Keratinocyte (primary cell): ENCODE measurements around the gene TECPR1. TPM values are rescaled to one million over a fixed set of nuclear protein-coding genes. Genes with fewer than 3 reads are reported as not detected.

Source experiments
- DNase-seq: peaks from one replicate; pipeline ENCODE4 v3.0.0-alpha.2; 2011; ENCODE audit warnings: low read depth, missing footprints, low spot score
- FAIRE-seq: peaks from 2 replicates; lab custom pipeline; 2011; peaks lifted over from hg19 to GRCh38; lab: Jason Lieb, UNC
- H2AFZ ChIP-seq: 2 replicates; pipeline ENCODE4 v1.6.0; 2012; ENCODE audit warnings: low read length, control low read depth, inconsistent platforms; ENCODE audit not compliant: control insufficient read depth
- H3K27ac ChIP-seq: 2 replicates; pipeline ENCODE4 v1.5.1; 2011; ENCODE audit warnings: low read length; ENCODE audit not compliant: control insufficient read depth, insufficient read depth
- H3K27me3 ChIP-seq: 3 replicates; pipeline ENCODE4 v1.6.0; 2011; ENCODE audit warnings: low read length; ENCODE audit not compliant: control insufficient read depth, insufficient read depth; ENCODE audit errors: extremely low read depth
- H3K36me3 ChIP-seq, 2 experiments: 2 replicates in 1 of 2; 3 replicates in 1 of 2; pipeline ENCODE4 v1.5.1; 2011; ENCODE audit warnings: low read length in 2 of 2, mild to moderate bottlenecking in 1 of 2; ENCODE audit not compliant: control insufficient read depth in 2 of 2, insufficient read depth in 2 of 2; ENCODE audit errors: extremely low read depth in 1 of 2
- H3K4me1 ChIP-seq: 3 replicates; pipeline ENCODE4 v1.5.1; 2011; ENCODE audit warnings: low read length; ENCODE audit not compliant: control insufficient read depth, insufficient read depth; ENCODE audit errors: extremely low read depth
- H3K4me2 ChIP-seq: 3 replicates; pipeline ENCODE4 v1.6.0; 2011; ENCODE audit warnings: low read depth, low read length; ENCODE audit not compliant: control insufficient read depth, insufficient read depth; ENCODE audit errors: extremely low read depth
- H3K4me3 ChIP-seq, 3 experiments: fragments of 200-600 bp in 1 of 3; sonication (generic) in 1 of 3; 2 replicates in 2 of 3; 3 replicates in 1 of 3; pipeline ENCODE4 v1.5.1; 2011 to 2016; ENCODE audit warnings: low read length in 3 of 3, mild to moderate bottlenecking in 3 of 3, control low read depth in 2 of 3, inconsistent platforms in 1 of 3, low read depth in 1 of 3, mixed read lengths in 1 of 3, mixed run types in 1 of 3, moderate library complexity in 1 of 3; ENCODE audit not compliant: control insufficient read depth in 2 of 3, insufficient read depth in 2 of 3; ENCODE audit errors: extremely low read depth in 1 of 3
- H3K79me2 ChIP-seq: 2 replicates; pipeline ENCODE4 v1.6.0; 2012; ENCODE audit warnings: low read length; ENCODE audit not compliant: control insufficient read depth, insufficient read depth
- H3K9ac ChIP-seq: 3 replicates; pipeline ENCODE4 v1.6.0; 2011; ENCODE audit warnings: low read length; ENCODE audit not compliant: control insufficient read depth, insufficient read depth; ENCODE audit errors: extremely low read depth
- H3K9me1 ChIP-seq: 3 replicates; pipeline ENCODE4 v1.6.0; 2011; ENCODE audit warnings: low read length; ENCODE audit not compliant: control insufficient read depth, insufficient read depth; ENCODE audit errors: extremely low read depth
- H3K9me3 ChIP-seq: 2 replicates; pipeline ENCODE4 v1.5.1; 2012; ENCODE audit warnings: low read depth, low read length; ENCODE audit not compliant: control insufficient read depth
- H4K20me1 ChIP-seq: 3 replicates; pipeline ENCODE4 v1.6.0; 2011; ENCODE audit warnings: low read length; ENCODE audit not compliant: control insufficient read depth, insufficient read depth; ENCODE audit errors: extremely low read depth
- EZH2 ChIP-seq: IDR thresholded peaks from one replicate; pipeline ENCODE4 v1.6.1; 2012; ENCODE audit warnings: inconsistent platforms, mild to moderate bottlenecking, low read length, moderate library complexity
- dilution Hi-C: fragments of 300-500 bp; cut with MboI; formaldehyde crosslinking; loops from one replicate; pipeline ENCODE4 v1.7.0; 2020; ENCODE audit warnings: low sequenced_read_pairs; ENCODE audit not compliant: extremely low pct_ligation_motif_present
- polyA plus RNA-seq, 5 experiments: library from polyadenylated mRNA; depleted of rRNA in 3 of 5; stranded (reverse) in 3 of 5; stranded (forward) in 1 of 5; unstranded in 1 of 5; fragments of >200 nt; gene quantifications; 1 replicate in 1 of 5; 2 replicates in 3 of 5; 3 replicates in 1 of 5; pipeline versions ENCODE4 v1.2.1 to v1.2.3, GENCODE V29; 2011 to 2012; ENCODE audit warnings: missing spikeins in 2 of 5, low read depth in 1 of 5, low replicate concordance in 1 of 5
- TF ChIP-seq, protein P1 (sequence below), 3 experiments: IDR thresholded peaks in 1 of 3; conservative IDR thresholded peaks in 1 of 3; optimal IDR thresholded peaks in 1 of 3; 2 replicates in 2 of 3; 3 replicates in 1 of 3; pipeline versions ENCODE3 to v1.5.1; 2011; ENCODE audit warnings: low read length in 3 of 3, mild to moderate bottlenecking in 3 of 3, moderate library complexity in 2 of 3, control low read depth in 1 of 3, inconsistent platforms in 1 of 3; ENCODE audit not compliant: insufficient read depth in 2 of 3; ENCODE audit errors: extremely low read depth in 1 of 3

Gene TECPR1
- polyA plus RNA-seq, 1 donor (not counting 4 experiments of a cell fraction or from before 2014, with no cell fraction given), result 2.4 TPM

DNA sequence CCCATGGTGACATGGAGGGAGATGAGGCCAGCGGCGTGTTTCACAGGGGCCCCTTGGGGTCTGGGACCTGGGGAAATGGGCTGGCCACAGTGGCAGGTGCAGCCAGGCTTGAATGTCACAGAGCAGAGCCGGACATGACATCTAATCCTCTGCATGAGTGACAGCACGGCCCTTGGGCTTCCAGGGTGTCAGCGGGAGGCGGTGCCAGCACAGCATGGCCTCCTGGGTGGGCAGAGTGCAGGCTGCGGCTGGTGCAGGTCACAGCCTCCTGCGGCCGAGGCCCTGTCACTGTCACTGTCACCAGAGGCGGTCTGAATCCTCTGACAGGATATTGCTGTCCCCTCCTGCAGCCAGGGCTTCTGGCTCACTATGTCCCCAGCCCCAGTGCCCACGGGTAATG lies 22.6 kb downstream of the TECPR1 start:
- no peaks in the 10 kb centered on the region for H3K4me1 ChIP-seq
- no peak overlapping the region for H3K4me3 ChIP-seq
- no peak overlapping the region for H2AFZ ChIP-seq
- H3K9me3 ChIP-seq, result no peaks in the 10 kb centered on the region
- no peak overlapping the region for H3K9ac ChIP-seq
- H3K4me2 ChIP-seq, result no peak overlapping the region
- no peak for DNase-seq
- no peaks in the 10 kb centered on the region for H3K79me2 ChIP-seq
- H3K9me1 ChIP-seq, result no peaks in the 10 kb centered on the region
- no peaks in the 10 kb centered on the region for H4K20me1 ChIP-seq
- peaks cover 0 to 2% of the 10 kb centered on the region in 2 experiments for H3K36me3 ChIP-seq
- TF ChIP-seq, protein P1, sequence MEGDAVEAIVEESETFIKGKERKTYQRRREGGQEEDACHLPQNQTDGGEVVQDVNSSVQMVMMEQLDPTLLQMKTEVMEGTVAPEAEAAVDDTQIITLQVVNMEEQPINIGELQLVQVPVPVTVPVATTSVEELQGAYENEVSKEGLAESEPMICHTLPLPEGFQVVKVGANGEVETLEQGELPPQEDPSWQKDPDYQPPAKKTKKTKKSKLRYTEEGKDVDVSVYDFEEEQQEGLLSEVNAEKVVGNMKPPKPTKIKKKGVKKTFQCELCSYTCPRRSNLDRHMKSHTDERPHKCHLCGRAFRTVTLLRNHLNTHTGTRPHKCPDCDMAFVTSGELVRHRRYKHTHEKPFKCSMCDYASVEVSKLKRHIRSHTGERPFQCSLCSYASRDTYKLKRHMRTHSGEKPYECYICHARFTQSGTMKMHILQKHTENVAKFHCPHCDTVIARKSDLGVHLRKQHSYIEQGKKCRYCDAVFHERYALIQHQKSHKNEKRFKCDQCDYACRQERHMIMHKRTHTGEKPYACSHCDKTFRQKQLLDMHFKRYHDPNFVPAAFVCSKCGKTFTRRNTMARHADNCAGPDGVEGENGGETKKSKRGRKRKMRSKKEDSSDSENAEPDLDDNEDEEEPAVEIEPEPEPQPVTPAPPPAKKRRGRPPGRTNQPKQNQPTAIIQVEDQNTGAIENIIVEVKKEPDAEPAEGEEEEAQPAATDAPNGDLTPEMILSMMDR (optimal IDR thresholded peaks at IDR 0.05 in 1 of 3, IDR thresholded peaks at IDR 0.05 in 1 of 3, conservative IDR thresholded peaks at IDR 0.05 in 1 of 3; ENCODE audit: extremely low read depth in 1 of 3, insufficient read depth in 2 of 3, low read length in 3 of 3), result no peak
- TF ChIP-seq EZH2, result no peak
- H3K27me3 ChIP-seq, result no peaks in the 10 kb centered on the region
- dilution Hi-C loops, result no loop called here
- no peak overlapping the region for H3K27ac ChIP-seq
- FAIRE-seq, result no peak

DNA sequence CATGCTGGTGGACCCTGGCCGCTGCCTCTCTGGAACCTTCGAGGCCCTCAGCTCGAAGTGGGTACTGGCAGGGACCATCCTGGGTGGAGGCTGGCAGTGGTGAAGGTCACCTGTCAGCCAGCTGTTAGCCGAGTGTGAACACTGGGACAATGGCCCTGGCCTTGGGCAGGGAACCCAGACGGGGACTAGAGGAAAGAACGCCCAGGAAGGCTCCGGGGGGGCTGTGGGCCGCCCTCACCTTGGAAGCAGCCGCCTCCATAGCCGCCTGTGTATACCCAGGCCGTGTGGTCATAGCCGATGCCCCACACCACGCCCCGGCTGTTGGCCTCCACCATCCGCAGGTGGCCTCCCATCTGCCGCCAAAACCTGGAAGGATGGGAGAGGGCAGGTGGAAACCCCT lies 23.2 kb downstream of the TECPR1 start:
- dilution Hi-C loops, result no loop called here
- no peak overlapping the region for H2AFZ ChIP-seq
- no peak overlapping the region for H3K9ac ChIP-seq
- TF ChIP-seq EZH2, result no peak
- TF ChIP-seq, protein P1 (optimal IDR thresholded peaks at IDR 0.05 in 1 of 3, IDR thresholded peaks at IDR 0.05 in 1 of 3, conservative IDR thresholded peaks at IDR 0.05 in 1 of 3; ENCODE audit: extremely low read depth in 1 of 3, insufficient read depth in 2 of 3, low read length in 3 of 3), result no peak
- H3K27ac ChIP-seq, result no peak overlapping the region
- H3K9me3 ChIP-seq, result no peaks in the 10 kb centered on the region
- no peaks in the 10 kb centered on the region for H4K20me1 ChIP-seq
- FAIRE-seq (no peak), DNase-seq (no peak)
- peaks cover 0 to 2% of the 10 kb centered on the region in 2 experiments for H3K36me3 ChIP-seq
- H3K27me3 ChIP-seq, result no peaks in the 10 kb centered on the region
- H3K4me2 ChIP-seq, result no peak overlapping the region
- no peaks in the 10 kb centered on the region for H3K9me1 ChIP-seq
- H3K4me1 ChIP-seq, result no peaks in the 10 kb centered on the region
- no peaks in the 10 kb centered on the region for H3K79me2 ChIP-seq
- no peak overlapping the region for H3K4me3 ChIP-seq
